GM19035 (cell line): ENCODE data around the gene SPTBN2.

Experiments used
- ATAC-seq: cut with Tn5 transposase; IDR thresholded peaks from one replicate; pipeline ENCODE4 v1.9.1; 2021; ENCODE audit not compliant: unreplicated experiment

The SPTBN2 gene

DNA sequence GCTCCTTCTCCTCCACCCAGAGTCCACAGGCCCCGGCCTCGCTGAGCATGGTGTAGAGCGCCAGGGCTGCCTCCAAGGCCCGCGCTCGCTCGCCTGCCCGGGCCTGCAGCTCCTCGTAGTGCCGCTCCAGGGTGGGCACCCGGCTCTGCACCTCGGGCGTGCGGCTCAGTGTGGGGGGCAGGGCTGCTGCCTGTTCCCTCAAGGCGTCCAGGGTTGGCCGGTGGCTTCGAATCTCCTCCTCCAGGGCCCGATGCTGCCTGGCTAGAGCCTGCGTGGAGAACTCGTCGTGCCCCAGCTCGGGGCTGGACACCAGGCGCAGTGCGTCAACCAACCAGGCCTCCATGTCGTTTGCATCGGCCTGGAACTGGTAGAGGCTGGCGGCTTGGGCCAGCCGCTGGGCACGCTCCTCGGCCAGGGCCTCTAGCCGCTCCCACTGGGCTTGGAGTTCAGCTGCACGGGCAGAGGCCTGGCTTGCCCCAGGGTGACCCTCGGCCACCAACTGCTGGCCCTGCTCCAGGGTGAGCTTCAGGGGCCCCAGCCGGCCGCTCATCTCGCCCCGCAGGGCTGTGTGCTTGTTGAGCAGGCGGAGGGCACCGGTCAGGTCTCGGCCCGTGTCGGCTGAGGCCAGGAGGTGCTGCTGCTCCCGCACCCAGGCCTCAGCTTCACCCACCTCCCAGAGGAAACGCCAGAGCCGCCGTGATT, 24.2 kb downstream of the SPTBN2 start:
- ATAC-seq = no peak

DNA sequence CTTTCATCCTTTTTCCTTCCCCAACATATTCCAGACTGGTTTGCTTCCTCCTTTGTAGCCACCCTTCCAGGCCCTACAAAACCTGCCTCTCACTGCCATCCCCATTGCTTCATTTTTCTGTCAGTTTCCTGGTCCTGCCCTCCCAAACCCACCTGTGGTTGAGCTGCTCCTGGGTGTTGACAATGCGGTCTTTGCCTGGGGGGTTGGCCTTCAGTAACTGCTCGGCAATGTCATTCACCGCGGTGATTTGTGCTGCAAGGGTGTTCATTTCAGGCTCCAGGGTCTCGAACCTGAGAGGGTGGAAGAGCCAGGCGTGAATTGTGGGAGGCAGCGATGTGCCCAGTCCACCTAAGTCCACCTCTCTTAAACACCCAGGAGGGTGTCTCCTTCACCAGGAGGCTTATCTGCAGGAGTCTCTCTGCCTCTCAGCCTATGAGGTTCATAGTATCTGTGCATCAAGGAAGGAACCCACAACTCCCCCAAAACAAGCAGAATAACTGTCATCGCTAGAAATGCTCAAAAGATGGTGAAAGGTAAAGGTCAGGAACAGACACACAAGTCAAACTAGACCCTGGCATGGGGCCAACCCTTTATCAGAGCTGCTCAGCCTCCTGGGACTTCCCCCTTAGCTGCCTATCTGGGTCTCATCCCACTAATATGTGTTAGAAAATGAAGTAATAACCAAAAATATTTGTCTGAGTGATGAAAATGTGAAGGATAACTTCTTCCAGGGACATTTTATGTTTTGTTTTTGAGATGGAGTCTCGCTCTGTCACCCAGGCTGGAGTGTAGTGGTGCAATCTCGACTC, 27.4 kb downstream of the SPTBN2 start:
- no peak for ATAC-seq

DNA sequence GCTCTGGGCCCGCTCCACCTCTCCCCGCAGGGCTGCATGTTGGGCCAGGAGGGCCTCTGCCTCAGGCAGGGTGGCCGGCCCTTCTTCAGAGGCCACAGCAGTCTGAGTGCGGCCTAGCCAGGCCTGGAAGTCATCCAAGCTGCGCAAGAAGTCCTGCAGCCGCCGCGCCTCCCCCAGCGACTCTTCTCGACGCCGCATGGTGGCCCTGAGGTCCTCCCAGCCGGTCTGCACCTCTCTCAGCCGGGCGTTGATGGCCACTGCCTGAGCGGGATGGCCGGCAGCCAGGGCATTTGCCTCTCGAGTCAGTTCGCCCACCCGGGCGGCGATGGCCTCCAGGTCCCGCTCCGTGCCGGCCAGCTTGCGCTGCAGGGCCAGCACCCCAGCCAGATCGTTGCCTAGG, 28.3 kb downstream of the SPTBN2 start:
- no peak for ATAC-seq

DNA sequence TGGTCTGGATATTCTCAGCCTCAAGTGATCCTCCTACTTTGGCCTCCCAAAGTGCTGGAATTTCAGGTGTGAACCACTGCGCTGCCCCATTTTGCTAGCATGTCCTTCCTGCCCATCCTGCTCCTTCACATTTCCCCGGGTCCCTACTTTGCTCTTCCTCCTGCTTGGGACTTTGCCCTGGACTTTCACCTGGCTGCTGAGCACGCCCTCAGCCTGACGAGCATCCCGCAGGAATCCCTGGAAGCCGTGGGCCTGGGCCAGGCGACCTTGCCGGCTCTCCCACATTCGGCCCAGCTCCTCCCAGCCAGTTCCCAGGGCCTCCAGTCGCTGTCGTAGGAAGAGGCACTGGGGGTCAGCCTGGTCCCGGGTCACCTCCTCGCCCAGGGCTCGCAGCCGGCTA, 28.7 kb downstream of the SPTBN2 start:
- no peak for ATAC-seq

DNA sequence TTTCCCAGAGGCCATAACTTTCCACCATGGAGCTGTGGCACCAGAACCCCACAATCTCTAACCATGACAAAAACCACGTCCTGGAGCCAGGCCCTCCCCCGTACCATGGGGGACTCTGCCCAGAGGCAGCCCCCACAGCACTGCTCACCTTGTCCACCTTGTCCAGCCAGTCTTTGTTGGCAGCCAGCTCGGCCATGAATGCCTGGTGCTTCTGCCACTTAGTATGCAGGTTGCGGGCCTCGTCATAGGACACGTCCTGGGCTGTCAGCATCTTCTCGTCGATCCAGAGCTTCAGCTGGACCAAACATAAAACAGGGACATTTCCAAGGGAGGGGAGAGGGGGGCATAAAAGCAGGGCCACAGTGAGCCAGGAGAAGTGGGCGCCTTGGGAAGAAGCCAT, 30.5 kb downstream of the SPTBN2 start:
- ATAC-seq = no peak

DNA sequence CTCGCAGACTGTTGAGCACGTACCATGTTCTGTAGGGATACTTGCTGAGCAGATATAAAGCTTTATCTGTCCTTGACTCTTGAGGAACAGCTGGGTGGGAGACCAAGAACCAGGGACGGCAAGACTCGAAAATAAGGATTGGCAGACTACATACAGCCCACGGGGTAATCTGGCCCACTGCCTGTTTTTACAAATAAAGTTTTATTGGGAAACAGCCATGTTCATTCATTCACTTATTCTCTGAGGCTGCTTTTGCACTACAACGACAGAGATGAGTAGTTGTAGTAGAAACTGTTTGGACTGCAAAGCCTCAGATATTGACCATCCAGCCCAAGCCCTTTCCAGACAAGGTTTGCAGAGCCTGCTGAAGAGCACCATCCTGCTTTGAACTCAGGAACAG, 31.0 kb downstream of the SPTBN2 start:
- no peak for ATAC-seq

DNA sequence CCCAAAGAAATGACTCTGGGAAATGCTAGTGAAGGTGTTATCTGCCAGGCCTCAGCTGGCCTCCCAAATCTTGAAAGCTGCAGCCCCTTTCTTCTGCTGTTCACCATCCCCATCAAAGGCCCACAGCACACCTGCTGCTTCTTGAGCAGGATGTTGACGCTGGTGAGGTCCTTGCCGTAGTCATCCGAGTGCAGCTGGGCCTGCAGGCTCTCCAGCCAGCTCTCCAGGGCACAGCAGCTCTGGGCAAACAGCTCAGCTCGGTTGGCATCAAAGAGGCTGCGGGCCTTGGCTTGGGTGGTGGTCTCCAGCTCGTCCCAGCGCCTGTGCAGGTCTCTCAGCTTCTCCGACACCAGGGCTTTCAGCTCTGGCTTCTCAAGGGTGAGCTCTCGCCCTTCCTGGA, 32.9 kb downstream of the SPTBN2 start:
- no peak for ATAC-seq

DNA sequence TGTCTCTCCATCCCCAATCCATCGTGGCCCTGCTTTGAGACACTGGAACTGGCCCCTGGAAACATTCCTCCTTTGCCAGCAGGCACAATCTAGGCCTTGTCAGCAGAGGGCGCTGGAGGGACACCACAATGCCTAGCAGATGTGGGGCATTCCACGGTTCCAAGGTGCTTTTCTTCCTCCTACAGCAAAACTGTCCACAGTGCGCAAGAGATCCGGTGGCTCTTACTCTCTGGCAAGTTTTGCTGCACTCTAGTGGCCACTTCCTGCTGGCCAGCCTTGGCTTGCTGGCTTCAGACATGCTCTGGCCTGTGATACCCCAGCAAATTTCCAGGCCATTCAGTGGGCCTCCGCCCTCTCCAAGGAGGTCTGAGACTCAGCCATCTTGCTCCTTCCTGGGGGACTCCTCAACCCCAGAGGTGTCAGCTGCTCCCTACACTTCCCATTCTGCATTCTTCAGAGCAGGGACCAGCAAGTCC, 34.2 kb downstream of the SPTBN2 start:
- no peak for ATAC-seq

DNA sequence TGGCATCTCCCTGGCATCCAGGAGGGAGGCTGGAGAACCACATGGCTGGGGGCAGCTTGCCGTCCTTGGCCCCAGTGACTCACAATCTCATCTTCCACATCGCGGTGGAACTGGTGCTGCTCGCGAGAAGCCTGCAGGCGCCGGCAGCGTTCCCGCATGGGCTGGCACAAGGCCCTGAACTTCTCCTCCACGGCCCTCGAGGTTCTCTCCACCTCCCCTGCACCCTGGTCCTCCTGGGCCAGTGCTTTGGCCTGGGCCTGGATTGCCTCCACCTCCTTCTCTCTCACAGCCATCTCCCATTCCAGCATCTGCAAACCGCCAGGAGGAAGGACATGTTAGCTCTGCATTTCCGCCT, 35.0 kb downstream of the SPTBN2 start:
- no peak for ATAC-seq

DNA sequence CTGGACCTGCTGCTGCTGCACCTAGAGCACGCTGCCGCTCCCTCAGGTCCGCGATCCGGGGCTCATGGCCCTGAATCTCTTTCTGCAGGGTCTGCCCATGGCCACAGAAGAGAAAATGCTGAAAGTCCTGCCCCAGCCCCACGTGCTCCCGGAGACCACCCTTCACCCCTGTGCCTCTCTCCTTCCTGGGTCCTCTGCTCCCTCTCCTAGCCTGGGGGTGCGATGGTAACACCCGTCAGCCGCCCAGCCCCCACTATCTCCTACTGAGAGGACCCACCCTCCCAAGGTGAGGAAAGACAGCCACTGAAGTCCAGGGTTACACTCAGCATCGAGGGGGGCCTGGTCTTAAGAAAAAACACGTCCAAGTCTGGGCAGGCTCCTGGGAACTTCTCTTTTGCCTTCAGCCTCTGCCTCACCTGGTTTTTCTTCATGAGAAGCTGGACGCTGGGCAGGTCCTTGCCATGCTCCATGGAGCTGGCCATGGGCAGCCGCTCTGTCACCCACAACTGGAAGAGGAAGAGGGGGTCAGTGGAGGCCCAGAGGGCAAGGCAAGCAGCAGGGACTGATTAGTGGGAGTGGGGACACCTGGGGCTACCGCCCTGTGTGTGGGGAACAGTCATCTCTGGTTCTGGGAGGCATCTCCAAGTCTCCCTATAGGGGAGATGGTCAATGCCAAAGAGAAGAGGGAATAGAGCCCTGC, 35.5 kb downstream of the SPTBN2 start:
- ATAC-seq = no peak

DNA sequence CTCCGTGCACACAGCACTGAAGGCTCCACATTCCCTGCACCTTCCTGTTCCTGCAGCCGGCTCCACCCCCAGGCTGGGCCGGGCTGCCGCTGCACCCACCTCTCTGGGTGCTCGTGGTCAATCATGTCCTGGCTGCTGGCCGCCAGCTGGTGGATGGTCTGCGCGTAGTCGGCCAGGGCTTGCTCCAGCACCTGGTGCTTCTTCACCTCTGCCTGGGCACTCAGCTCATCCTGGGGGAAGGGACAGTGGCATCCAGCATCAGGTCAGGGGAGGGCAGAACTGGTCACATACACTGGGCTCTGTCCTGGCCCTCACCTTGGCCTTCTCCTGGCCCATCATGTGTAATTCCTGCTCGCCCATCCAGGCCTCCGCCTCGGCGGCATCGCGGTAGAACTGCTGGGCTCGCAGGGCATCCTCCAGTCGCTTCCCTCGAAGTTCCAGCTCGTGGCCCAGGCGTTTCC, 36.1 kb downstream of the SPTBN2 start:
- no peak for ATAC-seq

DNA sequence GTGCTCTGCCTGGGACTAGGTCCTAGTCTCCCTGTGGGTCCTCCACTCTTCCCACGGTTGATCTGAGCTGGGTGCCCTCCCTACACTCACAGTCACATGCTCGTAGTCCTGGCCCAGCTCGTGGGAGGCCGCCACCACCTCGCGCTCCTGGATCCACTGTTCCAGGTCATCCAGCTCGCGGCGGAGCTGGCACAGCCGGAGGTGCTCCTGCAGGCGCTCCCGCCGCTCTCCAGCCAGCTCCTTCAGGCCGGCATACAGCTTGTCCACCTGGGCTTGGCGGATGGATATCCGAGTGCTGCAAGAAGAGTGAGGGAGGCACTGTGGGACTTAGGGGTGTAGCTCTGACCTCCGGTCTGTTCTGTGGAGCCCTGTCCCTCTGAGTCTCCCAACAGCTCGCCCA, 36.6 kb downstream of the SPTBN2 start:
- ATAC-seq = no peak

DNA sequence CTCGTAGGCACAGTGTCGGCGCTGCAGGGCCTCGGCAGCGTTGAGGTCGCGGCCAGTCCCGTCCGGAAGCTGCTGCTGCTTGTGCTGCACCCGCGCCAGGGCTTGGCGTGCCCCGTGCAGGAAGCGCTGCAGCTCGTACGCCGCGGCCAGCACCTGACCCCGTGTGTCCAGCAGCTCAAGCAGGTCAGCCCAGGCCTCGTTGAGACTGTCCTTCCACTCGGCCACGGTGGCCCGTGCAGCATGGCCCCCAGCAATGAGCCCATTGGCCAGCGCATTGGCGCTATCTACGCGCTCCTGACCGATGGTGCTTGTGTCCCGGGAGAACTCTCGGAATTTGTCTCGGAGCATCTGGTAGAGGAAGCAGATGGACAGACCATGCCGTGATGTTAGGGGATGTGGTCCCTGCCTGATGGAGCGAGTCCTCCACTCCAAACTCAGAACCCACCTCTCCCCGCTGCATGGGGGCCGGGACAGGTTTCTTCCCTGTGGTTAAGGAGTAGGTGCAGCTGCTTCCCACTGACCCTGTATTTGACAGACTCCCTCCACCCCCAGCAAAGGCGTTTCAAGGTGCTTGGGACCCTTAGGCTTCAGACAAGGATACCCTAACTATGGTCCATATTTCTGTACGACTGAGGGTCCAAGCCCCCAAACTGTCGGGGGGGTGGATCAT, 37.6 kb downstream of the SPTBN2 start:
- no peak for ATAC-seq

DNA sequence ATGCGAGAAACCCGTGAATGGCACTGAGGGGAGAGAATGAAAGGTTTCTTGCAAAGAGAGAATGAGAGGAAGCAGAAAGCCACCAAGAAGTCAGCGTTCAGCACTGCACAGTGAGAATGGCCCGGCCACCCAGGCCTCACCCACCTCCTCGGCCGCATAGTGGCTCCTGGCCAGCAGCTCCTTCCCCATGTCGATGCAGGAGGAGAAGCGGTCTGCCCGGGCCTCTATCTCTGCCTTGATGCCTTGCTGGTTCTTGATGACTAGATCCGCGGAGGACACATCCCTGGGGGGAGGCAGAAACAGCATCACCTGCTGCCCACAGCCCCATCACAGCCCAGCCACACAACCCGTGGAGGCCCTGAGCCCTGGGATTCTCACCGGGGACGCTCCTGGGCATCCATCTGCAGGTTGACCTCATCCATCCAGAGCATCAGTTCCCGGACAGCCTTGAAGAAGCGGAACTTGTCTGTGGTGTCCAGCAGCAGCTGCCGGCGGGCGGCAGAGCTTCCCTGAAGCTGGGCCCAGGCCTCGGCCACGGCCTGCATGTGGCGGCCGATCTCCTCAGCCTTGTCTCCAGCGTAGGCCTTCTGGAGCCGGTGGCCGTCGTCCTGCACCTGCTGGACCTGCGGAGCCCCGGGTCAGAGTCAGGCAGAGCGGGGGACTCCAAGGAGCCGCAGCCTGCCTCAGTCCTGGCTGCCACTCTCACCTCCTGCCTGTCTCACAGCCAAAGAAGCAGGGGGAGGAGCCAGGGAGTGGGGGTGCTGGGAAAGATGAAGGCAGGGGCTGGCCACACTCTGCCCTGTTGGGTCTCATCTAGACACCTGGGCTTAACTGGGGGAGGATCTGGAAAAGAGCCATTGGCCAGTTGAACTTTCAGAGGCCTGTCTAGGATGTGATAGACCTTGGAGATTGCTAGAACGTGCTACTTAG, 39.1 kb downstream of the SPTBN2 start:
- ATAC-seq = no peak

DNA sequence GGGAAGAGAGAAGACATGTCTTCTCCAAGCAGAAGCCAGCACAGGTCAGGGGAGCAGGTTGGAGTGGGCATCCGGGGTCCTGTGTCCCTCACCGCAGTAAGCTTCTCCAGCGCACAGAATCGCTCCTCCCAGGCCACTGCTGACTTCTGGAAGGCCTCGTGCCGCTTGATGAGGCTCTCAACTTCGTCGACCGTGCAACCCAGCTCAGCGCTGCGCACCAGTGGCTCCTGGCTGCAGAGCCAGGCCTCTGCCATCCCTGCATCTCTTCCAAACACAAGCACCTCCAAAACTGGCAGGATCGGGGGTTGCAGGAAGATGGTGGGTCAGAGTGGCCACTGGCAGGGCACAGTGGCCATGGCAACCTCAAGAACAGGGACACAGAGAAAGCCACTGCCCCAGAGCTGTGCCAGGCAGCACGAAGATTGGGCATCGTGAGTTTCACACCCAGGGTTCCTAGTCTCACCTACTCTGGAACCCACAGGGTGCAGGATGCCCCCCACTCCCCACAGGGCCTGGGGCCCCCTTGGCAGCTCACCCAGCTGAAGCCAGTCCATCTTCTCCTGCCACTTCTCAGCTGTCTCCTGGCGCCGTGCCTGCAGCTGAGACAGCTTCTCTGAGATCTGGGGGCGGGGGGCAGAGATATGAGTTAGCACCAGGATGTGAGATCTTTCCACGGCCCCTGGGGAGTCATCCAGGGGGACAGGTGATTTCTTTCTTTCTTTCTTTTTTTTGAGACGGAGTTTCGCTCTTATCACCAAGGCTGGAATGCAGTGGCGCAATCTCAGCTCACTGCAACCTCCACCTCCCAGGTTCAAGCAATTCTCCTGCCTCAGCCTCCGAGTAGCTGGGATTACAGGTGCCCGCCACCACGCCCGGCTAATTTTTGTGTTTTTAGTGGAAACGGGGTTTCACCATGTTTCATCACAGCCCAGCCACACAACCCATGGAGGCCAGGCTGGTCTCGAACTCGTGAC, 40.2 kb downstream of the SPTBN2 start:
- ATAC-seq = no peak

DNA sequence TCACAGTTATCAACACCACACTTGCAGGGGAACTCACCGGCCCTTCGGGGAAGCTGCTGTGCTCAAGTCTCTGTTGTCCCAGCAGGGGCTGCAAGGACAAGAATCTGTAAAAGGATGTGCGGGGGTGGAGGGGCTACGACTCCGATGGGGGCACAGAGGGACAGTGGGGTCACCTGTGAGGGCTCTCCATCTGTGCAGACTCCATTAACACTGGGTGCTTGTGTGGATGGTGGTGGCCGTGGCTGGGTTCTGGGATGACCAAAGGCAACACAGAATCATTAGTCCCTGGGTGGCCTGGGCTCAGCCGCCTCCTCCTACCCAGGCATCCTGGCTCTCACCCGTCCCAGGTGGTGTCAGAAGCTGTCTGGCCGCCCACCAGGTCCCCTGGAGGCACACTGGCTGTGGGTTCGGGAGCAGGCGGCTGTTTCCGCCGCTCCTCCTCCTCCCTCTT, 41.2 kb downstream of the SPTBN2 start:
- no peak for ATAC-seq

DNA sequence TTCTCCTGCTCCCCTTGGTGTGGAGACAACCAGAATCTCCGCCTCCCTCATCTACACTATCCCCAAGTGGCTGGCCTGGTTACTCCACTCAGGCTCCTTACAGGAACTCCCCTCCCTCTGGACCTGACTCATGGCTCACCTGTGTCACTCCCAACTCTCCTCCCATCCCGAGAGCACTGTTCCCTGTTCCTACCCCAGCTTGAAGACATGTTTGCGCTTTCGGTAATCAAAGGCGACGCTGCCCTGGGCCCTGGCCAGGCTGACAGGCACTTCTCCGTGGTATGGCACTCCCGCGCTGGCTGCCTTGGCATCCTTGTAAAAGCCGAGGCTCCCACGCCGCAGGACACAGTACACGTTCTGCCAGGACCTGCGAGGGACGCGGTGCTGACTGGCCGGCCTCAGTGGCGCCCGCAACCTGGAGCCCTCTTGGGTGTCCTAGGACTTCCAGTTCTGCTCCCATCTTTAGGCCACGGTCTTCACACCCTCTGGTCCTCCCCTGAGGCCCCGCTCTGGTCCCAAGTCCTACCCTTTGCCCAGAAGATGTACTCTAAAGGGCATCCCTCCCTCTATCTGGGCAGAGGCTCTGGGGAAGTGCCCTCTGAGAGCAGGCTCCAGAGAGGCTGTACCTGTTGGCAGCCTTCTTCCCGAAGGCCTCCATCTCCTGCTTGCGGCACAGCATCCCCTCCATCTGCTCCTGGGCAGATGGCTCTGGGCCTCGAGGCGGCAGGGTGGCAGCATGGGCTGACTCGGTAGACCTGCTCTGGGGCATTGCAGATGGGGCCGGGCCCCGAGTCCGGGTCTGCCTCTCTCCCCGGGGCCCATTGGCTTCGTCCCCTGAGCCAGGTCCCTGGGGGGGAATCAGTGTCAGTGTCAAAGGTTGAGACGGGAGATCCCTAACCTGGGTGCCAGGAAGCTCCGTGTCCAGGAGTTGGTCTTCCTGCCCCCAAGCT, 41.9 kb downstream of the SPTBN2 start:
- no peak for ATAC-seq
